GM23248 (cell line): Measurements from ENCODE around the gene AIPL1.

Source experiments
- EZH2 ChIP-seq: fragments of 200-600 bp; sonication (generic); IDR thresholded peaks from 2 replicates; pipeline ENCODE4 v1.6.1; 2018; ENCODE audit warnings: antibody characterized with exemption, mild to moderate bottlenecking; ENCODE audit not compliant: insufficient read depth, poor library complexity, severe bottlenecking
- EZH2phosphoT487 ChIP-seq: fragments of 200-600 bp; sonication (generic); IDR thresholded peaks from 2 replicates; pipeline ENCODE4 v1.6.1; 2018; ENCODE audit warnings: antibody characterized with exemption, moderate library complexity, mild to moderate bottlenecking, low read depth; ENCODE audit not compliant: insufficient read depth

- TF ChIP-seq EZH2 (no peak), EZH2phosphoT487 (no peak)
These were observed 43.6 kb upstream of the AIPL1 start for GRCh38 chr17:6478486-6478885.
